DMS79 (cell line): ENCODE measurements around the gene CHN1.

ENCODE experiments used
- DNase-seq: peaks from one replicate; lab custom pipeline; 2025; lab: John Stamatoyannopoulos, UW

Gene CHN1

GRCh38 chr2:175009917-175010621, 4.9 kb upstream of the CHN1 start:
- no peak for DNase-seq

- peak; percentile 51 for DNase-seq
These were observed 3.8 kb upstream of the CHN1 start for GRCh38 chr2:175008801-175009495.

GRCh38 chr2:175008009-175008408, 2.8 kb upstream of the CHN1 start:
- DNase-seq = no peak

GRCh38 chr2:175007510-175007909, 2.3 kb upstream of the CHN1 start:
- no peak for DNase-seq

- DNase-seq = no peak
These were observed 1.1 kb upstream of the CHN1 start for GRCh38 chr2:175006281-175006680.

- no peak for DNase-seq
These were observed 618 bp upstream of the CHN1 start for GRCh38 chr2:175005733-175006264.

- no peak for DNase-seq
These were observed 526 bp downstream of the CHN1 start for GRCh38 chr2:175004730-175004979.

- DNase-seq = peak; percentile 33
These were observed 1.1 kb downstream of the CHN1 start for GRCh38 chr2:175003875-175004729.

GRCh38 chr2:175002547-175003274, 2.5 kb downstream of the CHN1 start:
- DNase-seq = peak; percentile 25

GRCh38 chr2:175001566-175001965, 3.6 kb downstream of the CHN1 start:
- peak; percentile 85 for DNase-seq

- no peak for DNase-seq
These were observed 8.1 kb downstream of the CHN1 start for GRCh38 chr2:174997110-174997509.

GRCh38 chr2:174996622-174997021, 8.6 kb downstream of the CHN1 start:
- DNase-seq = no peak

- no peak for DNase-seq
These were observed 10.8 kb downstream of the CHN1 start for GRCh38 chr2:174994381-174994780.

GRCh38 chr2:174992886-174993285, 12.3 kb downstream of the CHN1 start:
- DNase-seq = no peak

- DNase-seq = no peak
These were observed 19.6 kb downstream of the CHN1 start for GRCh38 chr2:174985614-174986013.

- no peak for DNase-seq
These were observed 20.6 kb downstream of the CHN1 start for GRCh38 chr2:174984561-174984960.

- no peak for DNase-seq
These were observed 23.9 kb downstream of the CHN1 start for GRCh38 chr2:174981331-174981730.

- DNase-seq = no peak
These were observed 25.2 kb downstream of the CHN1 start for GRCh38 chr2:174979996-174980395.

- DNase-seq = no peak
These were observed 27.8 kb downstream of the CHN1 start for GRCh38 chr2:174977364-174977763.

- DNase-seq = no peak
These were observed 31.1 kb downstream of the CHN1 start for GRCh38 chr2:174974131-174974530.

GRCh38 chr2:174972924-174973323, 32.3 kb downstream of the CHN1 start:
- DNase-seq = no peak
